ENCODE data around the gene RELA. TPM values are rescaled to one million over a fixed set of nuclear protein-coding genes. Genes with fewer than 3 reads are reported as not detected.

Gene RELA
- total and polyA plus RNA-seq, 5 donors from 2014 or later, result 40.3 to 295 (median 53.4) TPM

DNA sequence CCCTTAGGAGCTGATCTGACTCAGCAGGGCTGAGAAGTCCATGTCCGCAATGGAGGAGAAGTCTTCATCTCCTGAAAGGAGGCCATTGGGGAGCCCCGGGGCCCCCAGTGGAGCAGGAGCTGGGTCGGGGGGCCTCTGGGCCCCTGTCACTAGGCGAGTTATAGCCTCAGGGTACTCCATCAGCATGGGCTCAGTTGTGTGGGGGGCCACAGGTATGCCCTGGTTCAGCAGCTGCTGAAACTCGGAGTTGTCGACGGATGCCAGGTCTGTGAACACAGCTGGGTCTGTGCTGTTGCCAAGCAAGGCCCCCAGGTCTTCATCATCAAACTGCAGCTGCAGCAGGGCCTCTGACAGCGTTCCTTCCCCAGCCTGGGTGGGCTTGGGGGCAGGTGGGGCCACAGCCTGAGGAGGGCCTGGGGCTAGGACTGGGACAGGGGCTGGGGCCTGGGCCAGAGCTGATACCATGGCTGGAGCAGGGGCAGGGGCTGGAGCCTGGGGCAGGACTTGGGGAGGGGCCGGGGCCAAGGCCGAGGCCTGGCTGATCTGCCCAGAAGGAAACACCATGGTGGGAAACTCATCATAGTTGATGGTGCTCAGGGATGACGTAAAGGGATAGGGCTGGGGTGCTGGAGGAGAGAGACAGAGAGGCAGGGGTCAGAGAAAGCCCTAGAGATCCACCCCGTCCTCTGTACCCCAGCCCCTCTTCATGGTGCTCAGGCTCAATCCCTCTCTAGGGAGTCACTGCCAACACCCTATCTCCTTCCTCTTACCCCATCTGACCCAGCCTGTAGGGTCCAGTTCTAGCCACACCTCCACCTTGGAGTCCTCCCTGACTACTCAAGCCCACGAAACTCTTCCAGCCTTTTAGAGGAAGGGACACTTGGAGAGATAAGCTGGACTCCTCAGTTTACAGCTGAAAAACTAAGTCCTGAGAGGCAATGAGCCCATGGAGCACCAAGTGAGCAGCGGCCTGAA lies 8.1 kb downstream of the RELA start:
- Mint-ChIP-seq H3K4me1 (peaks cover 13 to 64% (median 41%) of the 10 kb centered on the region in 4 donors), H3K27ac (peak overlapping the region in 2 of 3 donors; percentile 83 to 93), H3K36me3 (peaks cover 39% of the 10 kb centered on the region), H3K4me3 (peak overlapping the region in 1 of 4 donors; percentile 32), H3K9me3 (no peaks in the 10 kb centered on the region), H3K27me3 (peaks cover 15% of the 10 kb centered on the region)
- ATAC-seq (ENCODE audit: low read depth in 2 of 2), result no peak
- H3K27me3 ChIP-seq (ENCODE audit: control insufficient read depth, insufficient read depth, low read length), result no peaks in the 10 kb centered on the region
- no peaks in the 10 kb centered on the region for H3K9me3 ChIP-seq (ENCODE audit: control insufficient read depth in 2 of 2, low read length in 2 of 2)
- DNase-seq, result no peak
- H3K4me1 ChIP-seq (ENCODE audit: control insufficient read depth, insufficient read depth, low read length, poor library complexity, severe bottlenecking), result peaks cover 35% of the 10 kb centered on the region
- peak overlapping the region; percentile 99 for H3K27ac ChIP-seq (ENCODE audit: insufficient read depth, low read length, poor library complexity, severe bottlenecking)
- peaks cover 71% of the 10 kb centered on the region for H3K36me3 ChIP-seq (ENCODE audit: control insufficient read depth, insufficient read depth, low read length)
- H3K4me3 ChIP-seq (ENCODE audit: low read depth, low read length), result no peak overlapping the region

DNA sequence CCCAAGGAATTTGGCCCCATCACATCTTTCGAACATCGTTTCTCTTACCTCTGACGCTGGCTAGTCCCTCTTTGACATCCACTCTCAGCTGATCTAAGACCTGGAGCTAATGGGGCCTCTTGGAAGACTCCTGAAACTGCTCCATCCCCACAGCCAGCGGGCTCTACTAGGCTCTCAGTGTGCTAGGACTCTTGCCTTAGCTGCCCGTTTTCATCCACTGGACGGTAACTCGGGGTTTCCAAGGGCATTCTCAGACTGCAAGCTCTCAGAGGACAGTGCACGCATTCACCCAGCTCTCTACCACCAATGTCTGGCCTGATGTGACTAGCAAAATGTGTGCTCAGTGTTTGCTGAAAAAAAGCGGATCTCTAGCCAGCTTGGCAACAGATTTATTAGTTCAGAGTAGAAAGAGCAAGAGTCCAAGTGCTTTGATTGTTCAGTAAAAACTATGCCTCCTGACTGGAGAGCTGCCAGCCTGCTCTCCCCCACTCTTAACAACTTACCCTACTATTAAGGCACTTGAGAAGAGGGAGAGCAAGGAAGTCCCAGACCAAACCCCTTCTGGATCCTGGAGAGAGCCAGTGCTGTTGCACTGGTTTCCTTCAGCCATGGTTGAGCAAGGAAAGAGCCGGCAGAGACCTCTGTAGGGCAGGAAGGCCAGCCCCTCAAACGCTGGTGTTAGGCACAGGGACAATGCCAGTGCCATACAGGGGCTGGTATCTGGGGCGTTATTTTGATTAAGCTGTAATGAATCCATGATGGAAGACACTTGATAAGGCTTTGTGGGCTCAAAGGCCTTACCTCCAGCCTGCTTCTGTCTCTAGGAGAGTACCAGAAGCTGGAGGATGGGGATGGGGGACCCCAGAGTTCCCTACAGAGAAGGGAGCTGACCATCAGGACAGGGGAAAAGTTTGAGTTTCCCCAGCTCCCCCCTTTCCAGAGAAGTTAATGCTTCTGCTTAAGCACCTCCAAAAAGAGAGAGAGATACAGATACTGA lies 9.2 kb downstream of the RELA start:
- H3K27me3 ChIP-seq (ENCODE audit: control insufficient read depth, insufficient read depth, low read length), result no peaks in the 10 kb centered on the region
- peaks cover 27% of the 10 kb centered on the region for H3K36me3 Mint-ChIP-seq
- ATAC-seq (ENCODE audit: low read depth in 2 of 2), result no peak
- peaks cover 11% of the 10 kb centered on the region for H3K27me3 Mint-ChIP-seq
- peaks cover 71% of the 10 kb centered on the region for H3K36me3 ChIP-seq (ENCODE audit: control insufficient read depth, insufficient read depth, low read length)
- peak overlapping the region; percentile 72 for H3K4me3 ChIP-seq (ENCODE audit: low read depth, low read length)
- peak overlapping the region; percentile 99 for H3K27ac ChIP-seq (ENCODE audit: insufficient read depth, low read length, poor library complexity, severe bottlenecking)
- peaks cover 35% of the 10 kb centered on the region for H3K4me1 ChIP-seq (ENCODE audit: control insufficient read depth, insufficient read depth, low read length, poor library complexity, severe bottlenecking)
- no peak for DNase-seq
- H3K9me3 Mint-ChIP-seq, result no peaks in the 10 kb centered on the region
- H3K27ac Mint-ChIP-seq, result peak overlapping the region; percentile 93 to 99 (median 97)
- peaks cover 5 to 53% (median 34%) of the 10 kb centered on the region in 4 donors for H3K4me1 Mint-ChIP-seq
- H3K9me3 ChIP-seq (ENCODE audit: control insufficient read depth in 2 of 2, low read length in 2 of 2), result no peaks in the 10 kb centered on the region
- H3K4me3 Mint-ChIP-seq, result peak overlapping the region; percentile 90 to 95 (median 92)

DNA sequence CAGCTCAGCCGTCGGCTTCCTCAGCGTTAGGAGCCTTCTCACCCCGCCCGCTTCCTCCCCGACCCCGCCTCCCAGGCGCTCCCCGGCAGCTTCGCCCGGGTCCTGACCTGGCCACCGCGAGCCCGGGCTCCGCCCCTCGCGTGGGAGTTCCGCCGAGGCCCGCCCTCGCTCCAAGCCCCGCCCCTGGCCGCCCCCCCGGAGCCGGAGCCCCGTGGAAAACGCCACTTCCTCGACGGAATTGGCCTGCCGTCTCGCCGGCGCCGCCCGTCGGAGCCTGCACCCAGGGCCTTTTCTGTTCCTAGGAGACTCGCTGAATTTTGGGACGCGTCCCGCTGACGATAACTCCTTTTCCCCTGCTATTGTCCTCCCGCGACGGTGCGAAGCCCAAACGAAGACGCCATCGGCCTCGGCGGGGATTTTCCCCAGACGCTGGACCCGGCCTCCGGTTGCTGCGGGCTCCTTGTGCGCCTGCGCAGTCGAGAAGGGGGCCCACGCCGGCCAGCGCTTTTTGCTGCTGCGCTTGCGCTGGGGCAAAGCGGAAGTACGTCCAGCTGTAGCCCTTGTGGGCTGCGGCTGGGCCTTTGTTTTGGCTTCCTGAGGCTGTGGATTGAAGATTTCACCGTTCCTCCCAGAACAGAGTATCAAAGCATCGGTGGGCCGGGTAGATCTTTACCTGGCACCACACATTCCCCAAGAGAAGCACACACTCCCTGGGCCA lies 10.0 kb downstream of the RELA start:
- ATAC-seq (ENCODE audit: low read depth in 2 of 2) (peak; percentile 87 to 89), DNase-seq (peak; percentile 90 to 95 (median 95))
- peaks cover 11% of the 10 kb centered on the region for H3K27me3 Mint-ChIP-seq
- Histone ChIP-seq H3K4me3 (ENCODE audit: low read depth, low read length) (peak overlapping the region; percentile 72), H3K4me1 (ENCODE audit: control insufficient read depth, insufficient read depth, low read length, poor library complexity, severe bottlenecking) (peaks cover 35% of the 10 kb centered on the region), H3K27me3 (ENCODE audit: control insufficient read depth, insufficient read depth, low read length) (no peaks in the 10 kb centered on the region), H3K9me3 (ENCODE audit: control insufficient read depth in 2 of 2, low read length in 2 of 2) (no peaks in the 10 kb centered on the region), H3K27ac (ENCODE audit: insufficient read depth, low read length, poor library complexity, severe bottlenecking) (peak overlapping the region; percentile 99), H3K36me3 (ENCODE audit: control insufficient read depth, insufficient read depth, low read length) (peaks cover 66% of the 10 kb centered on the region)
- peaks cover 23% of the 10 kb centered on the region for H3K36me3 Mint-ChIP-seq
- no peaks in the 10 kb centered on the region for H3K9me3 Mint-ChIP-seq
- H3K4me1 Mint-ChIP-seq, result peaks cover 5 to 48% (median 33%) of the 10 kb centered on the region in 4 donors
- H3K27ac Mint-ChIP-seq, result peak overlapping the region; percentile 93 to 99 (median 97)
- H3K4me3 Mint-ChIP-seq, result peak overlapping the region; percentile 90 to 95 (median 92)

DNA sequence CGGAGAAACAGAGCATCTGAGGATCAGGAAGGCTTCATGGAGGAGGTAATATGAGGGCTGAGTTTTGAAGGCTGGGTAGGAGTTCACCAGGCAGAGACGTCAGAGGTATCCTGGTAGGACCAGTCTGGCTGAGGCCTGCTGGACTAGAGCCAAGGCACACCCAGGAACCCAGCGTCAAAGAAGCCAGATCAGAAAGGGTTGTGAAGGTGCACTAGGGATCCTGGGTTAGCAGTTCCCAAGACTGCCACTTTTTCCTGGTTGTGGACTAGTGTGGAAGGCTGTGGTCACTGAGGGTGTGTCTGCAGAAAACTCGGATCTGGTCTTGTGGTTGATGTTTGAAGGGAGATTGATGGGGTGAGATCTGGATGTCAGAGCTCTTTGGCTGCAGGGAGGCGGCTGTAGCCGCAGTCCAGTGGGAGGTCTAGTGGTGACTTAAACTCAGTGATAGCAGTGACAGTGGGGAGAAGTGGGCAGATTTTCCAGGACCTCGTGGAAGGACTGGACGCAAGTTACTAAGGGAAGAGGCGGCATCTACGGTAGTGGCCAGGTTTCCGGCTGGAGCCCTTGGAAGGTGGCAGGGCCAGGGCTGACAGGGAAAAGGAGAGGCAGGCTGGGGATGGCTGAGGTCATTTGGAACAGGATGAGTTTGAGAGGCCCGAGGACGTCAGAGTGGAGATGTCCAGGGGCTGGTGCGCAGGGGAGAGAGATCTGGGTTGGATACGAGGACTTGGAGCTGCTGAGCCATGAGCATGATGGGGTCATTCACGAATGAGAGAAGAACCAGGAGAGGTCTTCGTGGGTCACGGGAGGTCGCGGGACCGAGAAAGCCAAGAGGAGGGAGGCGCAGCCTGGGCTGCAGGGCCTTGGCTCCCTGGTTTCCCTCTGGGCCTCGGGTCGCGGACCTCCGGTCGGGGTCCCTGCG lies 10.9 kb downstream of the RELA start:
- ATAC-seq (ENCODE audit: low read depth in 2 of 2) (no peak), DNase-seq (no peak)
- Histone ChIP-seq H3K27me3 (ENCODE audit: control insufficient read depth, insufficient read depth, low read length) (no peaks in the 10 kb centered on the region), H3K4me3 (ENCODE audit: low read depth, low read length) (peak overlapping the region; percentile 38), H3K27ac (ENCODE audit: insufficient read depth, low read length, poor library complexity, severe bottlenecking) (peak overlapping the region; percentile 99), H3K9me3 (ENCODE audit: control insufficient read depth in 2 of 2, low read length in 2 of 2) (no peaks in the 10 kb centered on the region), H3K4me1 (ENCODE audit: control insufficient read depth, insufficient read depth, low read length, poor library complexity, severe bottlenecking) (peaks cover 35% of the 10 kb centered on the region), H3K36me3 (ENCODE audit: control insufficient read depth, insufficient read depth, low read length) (peaks cover 58% of the 10 kb centered on the region)
- Mint-ChIP-seq H3K9me3 (no peaks in the 10 kb centered on the region), H3K27ac (peak overlapping the region; percentile 93 to 97 (median 94)), H3K27me3 (peaks cover 11% of the 10 kb centered on the region), H3K36me3 (peaks cover 15% of the 10 kb centered on the region), H3K4me1 (peaks cover 5 to 42% (median 27%) of the 10 kb centered on the region in 4 donors), H3K4me3 (peak overlapping the region; percentile 90 to 94 (median 90))

DNA sequence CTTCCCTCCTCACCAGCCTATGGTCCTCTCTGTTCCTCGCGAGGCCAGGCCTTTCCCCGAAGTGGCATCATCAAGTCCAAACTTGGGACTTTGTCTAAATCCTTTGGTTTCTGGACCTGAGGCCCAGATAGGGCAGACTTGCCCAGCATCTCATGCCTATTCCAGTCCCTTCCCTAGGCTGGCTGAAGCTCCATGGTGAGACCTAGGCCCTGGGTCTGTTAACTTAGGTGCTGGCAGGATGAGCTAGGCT lies 11.5 kb downstream of the RELA start:
- peaks cover 35% of the 10 kb centered on the region for H3K4me1 ChIP-seq (ENCODE audit: control insufficient read depth, insufficient read depth, low read length, poor library complexity, severe bottlenecking)
- H3K9me3 ChIP-seq (ENCODE audit: control insufficient read depth in 2 of 2, low read length in 2 of 2), result no peaks in the 10 kb centered on the region
- Mint-ChIP-seq H3K9me3 (no peaks in the 10 kb centered on the region), H3K36me3 (peaks cover 11% of the 10 kb centered on the region), H3K4me3 (peak overlapping the region; percentile 90 to 94 (median 90)), H3K27ac (peak overlapping the region; percentile 93 to 97 (median 94)), H3K4me1 (peaks cover 1 to 40% (median 26%) of the 10 kb centered on the region in 4 donors), H3K27me3 (peaks cover 11% of the 10 kb centered on the region)
- H3K4me3 ChIP-seq (ENCODE audit: low read depth, low read length), result no peak overlapping the region
- peaks cover 55% of the 10 kb centered on the region for H3K36me3 ChIP-seq (ENCODE audit: control insufficient read depth, insufficient read depth, low read length)
- ATAC-seq (ENCODE audit: low read depth in 2 of 2) (no peak), DNase-seq (no peak)
- no peaks in the 10 kb centered on the region for H3K27me3 ChIP-seq (ENCODE audit: control insufficient read depth, insufficient read depth, low read length)
- H3K27ac ChIP-seq (ENCODE audit: insufficient read depth, low read length, poor library complexity, severe bottlenecking), result peak overlapping the region; percentile 99

DNA sequence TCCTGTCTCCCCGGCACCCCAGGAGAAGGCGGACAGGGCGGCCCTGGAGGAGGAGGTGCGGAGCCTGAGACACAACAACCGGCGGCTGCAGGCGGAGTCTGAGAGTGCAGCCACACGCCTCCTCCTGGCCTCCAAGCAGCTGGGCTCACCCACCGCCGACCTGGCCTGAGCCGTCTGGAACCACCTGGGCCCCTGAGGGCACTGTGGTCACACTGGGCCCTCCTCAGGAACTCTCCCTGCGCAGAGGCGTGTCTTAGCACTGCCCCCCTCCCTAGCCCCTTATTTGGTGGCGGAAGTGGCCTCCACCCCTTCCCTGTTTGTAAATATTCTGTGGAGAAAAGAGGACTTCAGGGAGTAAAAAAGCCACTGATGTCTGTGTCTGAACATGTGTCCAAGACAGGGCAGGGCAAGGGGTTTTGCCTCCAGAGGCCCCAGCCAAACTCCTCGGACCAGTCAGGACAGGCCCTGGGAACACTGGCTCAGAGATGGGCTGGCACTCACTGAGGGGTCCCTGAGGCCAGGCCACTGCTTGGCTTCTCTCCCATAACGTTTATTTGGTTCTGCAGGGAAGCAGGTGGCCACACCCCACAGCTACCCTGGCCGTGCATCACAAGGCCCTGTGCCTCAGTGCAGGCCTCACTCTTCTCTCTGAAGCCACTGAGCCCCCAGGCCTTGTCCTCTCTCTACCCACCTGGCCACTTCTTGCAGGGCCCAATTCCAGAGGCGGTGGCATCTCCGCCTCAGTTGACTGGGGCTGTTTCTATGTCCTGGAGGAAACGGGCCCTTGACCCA lies 12.0 kb downstream of the RELA start:
- Histone ChIP-seq H3K36me3 (ENCODE audit: control insufficient read depth, insufficient read depth, low read length) (peaks cover 55% of the 10 kb centered on the region), H3K27me3 (ENCODE audit: control insufficient read depth, insufficient read depth, low read length) (no peaks in the 10 kb centered on the region), H3K4me1 (ENCODE audit: control insufficient read depth, insufficient read depth, low read length, poor library complexity, severe bottlenecking) (peaks cover 35% of the 10 kb centered on the region), H3K4me3 (ENCODE audit: low read depth, low read length) (no peak overlapping the region), H3K9me3 (ENCODE audit: control insufficient read depth in 2 of 2, low read length in 2 of 2) (no peaks in the 10 kb centered on the region), H3K27ac (ENCODE audit: insufficient read depth, low read length, poor library complexity, severe bottlenecking) (no peak overlapping the region)
- Mint-ChIP-seq H3K9me3 (no peaks in the 10 kb centered on the region), H3K4me3 (peak overlapping the region in 2 of 4 donors; percentile 32 to 91), H3K36me3 (peaks cover 9% of the 10 kb centered on the region), H3K27ac (peak overlapping the region; percentile 67 to 93 (median 77)), H3K4me1 (peaks cover 0 to 37% (median 25%) of the 10 kb centered on the region in 4 donors), H3K27me3 (peaks cover 11% of the 10 kb centered on the region)
- ATAC-seq (ENCODE audit: low read depth in 2 of 2) (no peak), DNase-seq (no peak)
